Retinal pigment epithelial cell (primary cell): Measurements from ENCODE around the gene ZBTB16.

Source experiments
- DNase-seq: peaks from one replicate; pipeline ENCODE4 v3.0.0-alpha.2; 2010; ENCODE audit warnings: low read depth
- H3K4me3 ChIP-seq: 2 replicates; pipeline ENCODE4 v1.5.1; 2011; ENCODE audit warnings: mild to moderate bottlenecking, low read length, control low read depth, moderate library complexity
- TF ChIP-seq, protein P1 (sequence below): conservative IDR thresholded peaks from 2 replicates; pipeline ENCODE4 v1.5.1; 2011; ENCODE audit warnings: low read depth, low read length, control low read depth, inconsistent platforms

The ZBTB16 gene, protein sequence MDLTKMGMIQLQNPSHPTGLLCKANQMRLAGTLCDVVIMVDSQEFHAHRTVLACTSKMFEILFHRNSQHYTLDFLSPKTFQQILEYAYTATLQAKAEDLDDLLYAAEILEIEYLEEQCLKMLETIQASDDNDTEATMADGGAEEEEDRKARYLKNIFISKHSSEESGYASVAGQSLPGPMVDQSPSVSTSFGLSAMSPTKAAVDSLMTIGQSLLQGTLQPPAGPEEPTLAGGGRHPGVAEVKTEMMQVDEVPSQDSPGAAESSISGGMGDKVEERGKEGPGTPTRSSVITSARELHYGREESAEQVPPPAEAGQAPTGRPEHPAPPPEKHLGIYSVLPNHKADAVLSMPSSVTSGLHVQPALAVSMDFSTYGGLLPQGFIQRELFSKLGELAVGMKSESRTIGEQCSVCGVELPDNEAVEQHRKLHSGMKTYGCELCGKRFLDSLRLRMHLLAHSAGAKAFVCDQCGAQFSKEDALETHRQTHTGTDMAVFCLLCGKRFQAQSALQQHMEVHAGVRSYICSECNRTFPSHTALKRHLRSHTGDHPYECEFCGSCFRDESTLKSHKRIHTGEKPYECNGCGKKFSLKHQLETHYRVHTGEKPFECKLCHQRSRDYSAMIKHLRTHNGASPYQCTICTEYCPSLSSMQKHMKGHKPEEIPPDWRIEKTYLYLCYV

DNA sequence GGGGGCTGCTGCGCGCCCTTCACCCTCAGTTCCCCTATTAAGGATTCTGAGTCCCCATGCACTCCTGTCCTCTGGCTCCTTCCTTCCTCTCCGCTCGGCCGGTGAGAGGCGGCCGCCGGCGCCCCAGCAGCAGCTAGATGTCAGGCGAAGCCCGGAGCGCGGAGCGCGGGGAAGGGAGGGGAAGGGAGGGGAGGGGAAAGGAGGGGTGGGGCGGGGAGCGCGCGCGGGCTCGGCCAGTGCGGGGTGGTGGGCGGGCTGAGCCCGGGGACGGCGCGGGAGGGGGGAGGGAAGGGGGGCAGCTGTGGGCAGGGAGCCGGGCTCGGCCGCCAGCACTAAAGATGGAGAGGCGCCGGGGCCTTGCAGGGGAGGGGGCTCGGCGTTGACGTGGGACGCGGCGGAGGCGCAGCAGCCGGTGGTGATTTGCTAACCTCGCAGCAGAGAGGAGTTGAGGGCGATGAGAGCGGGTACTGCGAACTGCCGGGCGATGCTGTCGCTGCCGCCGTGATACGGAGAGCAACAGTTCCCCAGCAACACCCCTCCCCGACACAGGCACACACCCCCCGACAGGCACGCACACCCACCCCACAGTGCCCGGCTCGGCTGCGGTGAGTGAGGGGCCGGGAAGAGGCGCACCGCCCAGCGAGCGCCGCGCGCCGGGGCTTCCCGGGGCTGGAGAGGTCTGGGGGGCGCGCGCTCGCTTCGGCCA, at the start of gene ZBTB16:
Gene ZBTB16 (plus strand): TSS at position 434 of the 706 bp plus-strand sequence. CDS start 3,590 bp downstream, outside the sequence.
- no peak for DNase-seq
- peak within 1 kb of the TSS; percentile 12 for H3K4me3 ChIP-seq
- TF ChIP-seq, protein P1, sequence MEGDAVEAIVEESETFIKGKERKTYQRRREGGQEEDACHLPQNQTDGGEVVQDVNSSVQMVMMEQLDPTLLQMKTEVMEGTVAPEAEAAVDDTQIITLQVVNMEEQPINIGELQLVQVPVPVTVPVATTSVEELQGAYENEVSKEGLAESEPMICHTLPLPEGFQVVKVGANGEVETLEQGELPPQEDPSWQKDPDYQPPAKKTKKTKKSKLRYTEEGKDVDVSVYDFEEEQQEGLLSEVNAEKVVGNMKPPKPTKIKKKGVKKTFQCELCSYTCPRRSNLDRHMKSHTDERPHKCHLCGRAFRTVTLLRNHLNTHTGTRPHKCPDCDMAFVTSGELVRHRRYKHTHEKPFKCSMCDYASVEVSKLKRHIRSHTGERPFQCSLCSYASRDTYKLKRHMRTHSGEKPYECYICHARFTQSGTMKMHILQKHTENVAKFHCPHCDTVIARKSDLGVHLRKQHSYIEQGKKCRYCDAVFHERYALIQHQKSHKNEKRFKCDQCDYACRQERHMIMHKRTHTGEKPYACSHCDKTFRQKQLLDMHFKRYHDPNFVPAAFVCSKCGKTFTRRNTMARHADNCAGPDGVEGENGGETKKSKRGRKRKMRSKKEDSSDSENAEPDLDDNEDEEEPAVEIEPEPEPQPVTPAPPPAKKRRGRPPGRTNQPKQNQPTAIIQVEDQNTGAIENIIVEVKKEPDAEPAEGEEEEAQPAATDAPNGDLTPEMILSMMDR, result no peak

DNA sequence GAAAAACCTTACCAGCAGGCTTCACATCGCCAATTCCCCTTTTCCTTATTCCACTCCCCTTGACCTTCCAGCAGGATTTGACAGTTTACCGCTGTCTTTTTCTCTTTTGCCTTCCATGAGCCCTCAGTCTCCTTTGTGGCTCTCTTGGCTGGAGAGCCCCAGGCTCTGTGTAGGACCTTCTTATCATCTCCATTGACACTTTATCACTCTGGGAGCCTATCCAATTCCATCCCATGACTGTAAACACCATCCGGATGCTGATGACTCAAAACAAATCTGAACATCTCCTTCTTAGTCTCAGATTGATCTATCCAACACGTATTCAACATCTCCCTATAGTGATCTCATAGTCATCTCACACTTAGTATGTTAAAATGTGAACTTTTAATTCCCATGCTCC, 48.6 kb upstream of the ZBTB16 start:
- no peak for DNase-seq
- TF ChIP-seq, protein P1, result no peak

DNA sequence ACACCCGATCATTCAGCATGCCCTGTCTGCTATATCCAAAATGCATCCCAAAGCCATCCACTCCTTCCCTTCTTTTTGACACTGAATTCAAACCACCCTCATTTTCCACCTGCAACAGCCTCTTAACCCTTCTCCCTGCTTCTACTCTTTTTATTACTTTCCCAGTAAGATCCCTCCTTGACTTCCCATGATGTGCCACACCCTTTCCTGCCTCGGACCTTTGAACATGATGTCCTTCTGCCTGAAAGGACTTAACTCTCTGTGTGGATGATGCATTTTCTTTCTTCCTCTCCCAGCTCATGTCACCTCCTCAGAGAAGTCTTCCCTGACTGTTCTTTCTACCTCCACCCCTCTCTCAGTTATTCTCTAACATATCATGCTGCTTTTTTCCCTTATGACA, 48.1 kb upstream of the ZBTB16 start:
- no peak overlapping the region for H3K4me3 ChIP-seq
- TF ChIP-seq, protein P1, result no peak
- DNase-seq, result no peak

More for the DNA sequence above, 48.6 kb upstream of the ZBTB16 start:
- H3K4me3 ChIP-seq, result no peak overlapping the region

DNA sequence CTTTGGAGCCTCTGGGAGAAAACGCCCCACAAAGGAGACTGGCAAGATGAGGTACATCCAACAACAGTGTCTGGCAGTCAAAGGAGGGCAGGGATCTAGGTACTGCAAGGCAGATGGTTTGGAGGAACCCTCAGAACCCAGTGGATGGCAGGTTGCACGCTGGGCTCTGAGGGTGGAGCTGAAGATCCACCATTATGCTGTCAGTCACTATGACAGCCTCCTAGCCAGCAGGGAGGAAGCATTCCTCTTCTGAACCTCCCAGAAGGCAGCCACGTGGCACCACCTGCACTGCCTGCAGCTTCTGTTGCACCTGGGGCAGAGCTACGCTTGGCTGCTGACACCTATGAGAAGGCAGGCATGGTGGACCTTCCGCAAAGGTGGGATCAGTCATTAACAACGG, 44.4 kb upstream of the ZBTB16 start:
- TF ChIP-seq, protein P1, result no peak
- no peak for DNase-seq
- H3K4me3 ChIP-seq, result no peak overlapping the region

DNA sequence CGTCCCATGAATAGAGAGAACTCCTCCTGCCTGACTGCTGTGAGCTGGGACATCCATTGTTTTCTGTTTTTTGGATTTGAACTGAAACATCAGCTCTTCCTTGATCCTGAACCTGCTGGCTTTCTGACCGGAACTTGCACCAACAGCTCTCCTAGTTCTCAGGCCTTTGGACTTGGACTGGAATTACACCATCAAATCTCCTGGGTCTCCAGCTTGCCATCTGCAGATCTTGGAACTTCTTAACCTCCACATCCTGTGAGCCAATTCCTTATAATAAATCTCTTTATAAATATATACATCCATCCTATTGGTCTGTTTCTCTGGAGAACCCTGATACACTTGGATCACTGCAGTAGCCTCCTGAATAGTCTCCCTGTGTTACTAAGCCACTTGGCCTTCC, 42.5 kb upstream of the ZBTB16 start:
- no peak for DNase-seq
- H3K4me3 ChIP-seq, result no peak overlapping the region
- TF ChIP-seq, protein P1, result no peak

DNA sequence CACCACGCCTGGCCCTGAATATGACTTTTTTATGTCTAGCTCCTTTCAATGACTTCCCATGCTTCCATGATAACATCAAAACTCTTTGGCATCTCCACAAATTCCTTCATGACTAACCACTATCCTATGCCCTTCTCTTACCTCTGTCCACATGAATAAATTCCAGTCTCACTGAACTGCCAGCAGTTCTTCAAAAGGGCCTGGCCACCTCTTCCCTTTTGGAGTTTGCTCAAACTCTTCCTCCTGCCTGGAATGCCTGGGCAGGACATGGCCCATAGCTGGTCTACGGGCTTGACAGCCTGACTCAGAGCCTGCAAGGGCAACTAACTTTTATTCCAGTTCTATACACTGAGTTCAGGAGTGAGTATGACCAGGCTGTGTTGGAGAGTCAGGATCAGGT, 41.8 kb upstream of the ZBTB16 start:
- TF ChIP-seq, protein P1, result no peak
- no peak for DNase-seq
- no peak overlapping the region for H3K4me3 ChIP-seq
